Activated gamma-delta T cell (primary cell): Measurements from ENCODE around the gene C19orf18.
"Not testable (repeated sequence)": the region's sequence is repeated elsewhere in the genome, so short reads cannot be mapped to it uniquely, and the experiment has no call there.

Source experiments
- DNase-seq: peaks from one replicate; lab custom pipeline; 2025; lab: John Stamatoyannopoulos, UW
- total RNA-seq, 2 donors: gene quantifications; one replicate each; lab custom pipeline; 2026; lab: John Stamatoyannopoulos, UW

Gene C19orf18
- 0.70 to 1.8 reads per million in 2 donors for total RNA-seq

GRCh38 chr19:57974434-57974833, at the start of gene C19orf18:
C19orf18 (minus strand) TSS chr19:57974534; CDS start chr19:57974432, 102 bp downstream.
- no peak for DNase-seq

- no peak for DNase-seq
Observed at GRCh38 chr19:58022283-58022660, 47.9 kb upstream of the C19orf18 start.

- DNase-seq: no peak
Observed at GRCh38 chr19:58021541-58022282, 47.4 kb upstream of the C19orf18 start.

- no peak for DNase-seq
Observed at GRCh38 chr19:58020129-58020528, 45.8 kb upstream of the C19orf18 start.

GRCh38 chr19:58014141-58014540, 39.8 kb upstream of the C19orf18 start:
- no peak for DNase-seq

- DNase-seq: no peak
Observed at GRCh38 chr19:58010507-58010906, 36.2 kb upstream of the C19orf18 start.

GRCh38 chr19:58009666-58010301, 35.5 kb upstream of the C19orf18 start:
- DNase-seq: peak; percentile 16

- DNase-seq: no peak
Observed at GRCh38 chr19:58009301-58009665, 34.9 kb upstream of the C19orf18 start.

- DNase-seq: not testable (repeated sequence)
Observed at GRCh38 chr19:58008877-58009276, 34.5 kb upstream of the C19orf18 start.

GRCh38 chr19:58007285-58007684, 33.0 kb upstream of the C19orf18 start:
- DNase-seq: no peak

GRCh38 chr19:58003174-58003828, 29.0 kb upstream of the C19orf18 start:
- DNase-seq: no peak

GRCh38 chr19:58002384-58003173, 28.2 kb upstream of the C19orf18 start, which contains the start of gene ZNF606:
ZNF606 (minus strand) TSS chr19:58002820; CDS start chr19:58001319, 1,501 bp downstream.
- peak; percentile 77 for DNase-seq

GRCh38 chr19:58001895-58002369, 27.6 kb upstream of the C19orf18 start:
- DNase-seq: no peak

GRCh38 chr19:58000677-58001076, 26.3 kb upstream of the C19orf18 start:
- no peak for DNase-seq

- DNase-seq: no peak
Observed at GRCh38 chr19:57992841-57993240, 18.5 kb upstream of the C19orf18 start.

- no peak for DNase-seq
Observed at GRCh38 chr19:57978586-57979289, 4.4 kb upstream of the C19orf18 start.

GRCh38 chr19:57964761-57965160, 9.6 kb downstream of the C19orf18 start:
- no peak for DNase-seq

- no peak for DNase-seq
Observed at GRCh38 chr19:57961785-57962184, 12.5 kb downstream of the C19orf18 start.

- DNase-seq: no peak
Observed at GRCh38 chr19:57954996-57955395, 19.3 kb downstream of the C19orf18 start.

- no peak for DNase-seq
Observed at GRCh38 chr19:57949702-57950101, 24.6 kb downstream of the C19orf18 start.

- DNase-seq: no peak
Observed at GRCh38 chr19:57949296-57949695, 25.0 kb downstream of the C19orf18 start.
